Hepatocyte (in vitro differentiated cells): ENCODE results near the gene VAV2. TPM values are rescaled to one million over a fixed set of nuclear protein-coding genes. Genes with fewer than 3 reads are reported as not detected.
A peak's percentile ranks its signal among the peaks of the same experiment; 100 is the strongest.

Experiments
- DNase-seq: peaks from one replicate; pipeline ENCODE4 v3.0.0-alpha.2; 2016; ENCODE audit warnings: low spot score
- H2AFZ ChIP-seq: fragments of 200-600 bp; sonication (generic); 2 replicates; pipeline ENCODE4 v1.6.0; 2016; ENCODE audit warnings: antibody characterized with exemption, mild to moderate bottlenecking
- H3K27ac ChIP-seq: fragments of 200-600 bp; sonication (generic); 2 replicates; pipeline ENCODE4 v1.5.1; 2016; ENCODE audit warnings: mild to moderate bottlenecking
- H3K27me3 ChIP-seq: fragments of 200-600 bp; sonication (generic); 2 replicates; pipeline ENCODE4 v1.6.1; 2016
- H3K36me3 ChIP-seq: fragments of 200-600 bp; sonication (generic); replicated peaks from 2 replicates; pipeline ENCODE4 v1.5.1; 2016; ENCODE audit warnings: low read depth; ENCODE audit not compliant: insufficient read depth
- H3K4me1 ChIP-seq: fragments of 200-600 bp; sonication (generic); 2 replicates; pipeline ENCODE4 v1.5.1; 2016; ENCODE audit warnings: mild to moderate bottlenecking, moderate library complexity; ENCODE audit not compliant: insufficient read depth
- H3K4me2 ChIP-seq: fragments of 200-600 bp; sonication (generic); 2 replicates; pipeline ENCODE4 v1.6.0; 2016
- H3K4me3 ChIP-seq: fragments of 200-600 bp; sonication (generic); 2 replicates; pipeline ENCODE4 v1.5.1; 2016; ENCODE audit warnings: mild to moderate bottlenecking
- H3K79me2 ChIP-seq: fragments of 200-600 bp; sonication (generic); 2 replicates; pipeline ENCODE4 v1.6.0; 2017; ENCODE audit warnings: mild to moderate bottlenecking
- H3K9me2 ChIP-seq: fragments of 200-600 bp; sonication (generic); replicated peaks from 2 replicates; pipeline ENCODE4 v1.6.0; 2017; ENCODE audit warnings: mild to moderate bottlenecking; ENCODE audit not compliant: insufficient read depth
- H3K9me3 ChIP-seq: fragments of 200-600 bp; sonication (generic); 2 replicates; pipeline ENCODE4 v1.5.1; 2016; ENCODE audit warnings: low read depth, mild to moderate bottlenecking
- H4K20me1 ChIP-seq: fragments of 200-600 bp; sonication (generic); 2 replicates; pipeline ENCODE4 v1.6.0; 2016; ENCODE audit warnings: mild to moderate bottlenecking; ENCODE audit not compliant: insufficient read depth, poor library complexity, severe bottlenecking
- CTCF ChIP-seq: fragments of 200-600 bp; sonication (generic); IDR thresholded peaks from 2 replicates; pipeline ENCODE4 v1.5.1; 2016; ENCODE audit warnings: antibody characterized with exemption, mild to moderate bottlenecking; ENCODE audit not compliant: poor library complexity
- EZH2 ChIP-seq: fragments of 200-600 bp; sonication (generic); IDR thresholded peaks from 2 replicates; pipeline ENCODE4 v1.6.1; 2016; ENCODE audit warnings: antibody characterized with exemption, mild to moderate bottlenecking, borderline replicate concordance
- EZH2phosphoT487 ChIP-seq: fragments of 200-600 bp; sonication (generic); IDR thresholded peaks from one replicate; pipeline ENCODE4 v1.6.1; 2018; ENCODE audit warnings: antibody characterized with exemption, mild to moderate bottlenecking, low read depth, moderate library complexity; ENCODE audit not compliant: unreplicated experiment, severe bottlenecking
- WGBS: methylation state at CpG from one replicate; pipeline ENCODE4 v1.1.6; 2016; ENCODE audit warnings: low lambda C conversion rate; ENCODE audit errors: missing lambda C conversion rate; 5-methylcytosine and 5-hydroxymethylcytosine counted together
- polyA plus RNA-seq: library from polyadenylated mRNA; unstranded; fragments of >200 nt; fragmentation: Nextera tagmentation; extraction: Ambion mirVana; gene quantifications from 2 replicates; pipeline ENCODE4 v1.2.1, GENCODE V29; 2016
- total RNA-seq: library from RNA; depleted of rRNA; stranded (reverse); fragments of >200 nt; gene quantifications from 2 replicates; pipeline ENCODE4 v1.2.3, GENCODE V29; 2014

Gene VAV2
- total and polyA plus RNA-seq, 2 experiments from 2014 or later: 24.9 to 27.7 TPM

GRCh38 chr9:133726401-133727276 is 265.5 kb downstream of the VAV2 start:
- Histone ChIP-seq H4K20me1 (no peaks in the 10 kb centered on the region), H3K4me1 (no peaks in the 10 kb centered on the region), H3K27me3 (no peaks in the 10 kb centered on the region), H3K4me2 (no peak overlapping the region), H3K79me2 (no peaks in the 10 kb centered on the region), H3K4me3 (no peak overlapping the region), H3K27ac (no peak overlapping the region), H3K9me3 (no peaks in the 10 kb centered on the region), H3K36me3 (no peaks in the 10 kb centered on the region), H3K9me2 (no peaks in the 10 kb centered on the region), H2AFZ (no peak overlapping the region)
- peak; percentile 80 for DNase-seq
- 76% methylated on average over 14 of the region's 14 CpGs for WGBS
- TF ChIP-seq CTCF: peak; percentile 69
- no peak for TF ChIP-seq EZH2
- TF ChIP-seq EZH2phosphoT487: no peak

- H3K9me3 ChIP-seq: no peaks in the 10 kb centered on the region
- H2AFZ ChIP-seq: no peak overlapping the region
- H3K4me2 ChIP-seq: no peak overlapping the region
- H3K4me1 ChIP-seq: no peaks in the 10 kb centered on the region
- H3K36me3 ChIP-seq: no peaks in the 10 kb centered on the region
- TF ChIP-seq EZH2: no peak
- TF ChIP-seq CTCF: no peak
- TF ChIP-seq EZH2phosphoT487: no peak
- no peaks in the 10 kb centered on the region for H3K79me2 ChIP-seq
- H3K9me2 ChIP-seq: no peaks in the 10 kb centered on the region
- DNase-seq: no peak
- H4K20me1 ChIP-seq: no peaks in the 10 kb centered on the region
- no peak overlapping the region for H3K27ac ChIP-seq
- 83% methylated on average over 7 of the region's 7 CpGs for WGBS
- no peaks in the 10 kb centered on the region for H3K27me3 ChIP-seq
- H3K4me3 ChIP-seq: no peak overlapping the region
These were observed 266.2 kb downstream of the VAV2 start for GRCh38 chr9:133725886-133726285.

GRCh38 chr9:133718563-133719315 is 273.4 kb downstream of the VAV2 start:
- no peak for TF ChIP-seq EZH2phosphoT487
- TF ChIP-seq EZH2: no peak
- no peak for TF ChIP-seq CTCF
- H3K27me3 ChIP-seq: no peaks in the 10 kb centered on the region
- H3K4me1 ChIP-seq: peaks cover 29% of the 10 kb centered on the region
- H4K20me1 ChIP-seq: no peaks in the 10 kb centered on the region
- H2AFZ ChIP-seq: no peak overlapping the region
- H3K9me2 ChIP-seq: no peaks in the 10 kb centered on the region
- WGBS: 94% methylated on average over 15 of the region's 15 CpGs
- no peaks in the 10 kb centered on the region for H3K36me3 ChIP-seq
- H3K4me2 ChIP-seq: no peak overlapping the region
- H3K79me2 ChIP-seq: no peaks in the 10 kb centered on the region
- no peak overlapping the region for H3K4me3 ChIP-seq
- no peaks in the 10 kb centered on the region for H3K9me3 ChIP-seq
- no peak overlapping the region for H3K27ac ChIP-seq
- DNase-seq: no peak
